SU-DHL-6 (cell line): ENCODE measurements around the gene FIGN.

Source experiments
- H2AFZ ChIP-seq: fragments of 200-600 bp; sonication (generic); 2 replicates; pipeline ENCODE4 v1.6.1; 2014; ENCODE audit warnings: low read depth, mild to moderate bottlenecking, moderate library complexity, mixed read lengths, antibody characterized with exemption, low read length; ENCODE audit not compliant: severe bottlenecking
- H3F3A ChIP-seq: fragments of 200-600 bp; shearing (Covaris generic); 2 replicates; pipeline ENCODE4 v1.6.0; 2016; ENCODE audit warnings: antibody characterized with exemption, mild to moderate bottlenecking; ENCODE audit not compliant: insufficient read depth
- H3K27ac ChIP-seq: fragments of 200-600 bp; sonication (generic); 2 replicates; pipeline ENCODE4 v1.5.1; 2016; ENCODE audit warnings: low read depth, mild to moderate bottlenecking, low read length, moderate library complexity, mixed read lengths
- H3K27me3 ChIP-seq: fragments of 200-600 bp; sonication (generic), shearing (Covaris generic); 2 replicates; pipeline ENCODE4 v1.6.0; 2014; ENCODE audit warnings: mild to moderate bottlenecking, low read length
- H3K36me3 ChIP-seq: fragments of 200-600 bp; sonication (generic); 2 replicates; pipeline ENCODE4 v1.6.1; 2014; ENCODE audit warnings: mild to moderate bottlenecking, low read length, mixed read lengths
- H3K4me2 ChIP-seq: fragments of 300-600, 200-600 bp; shearing (Covaris generic), sonication (generic); 2 replicates; pipeline ENCODE4 v1.6.0; 2014; ENCODE audit warnings: low read length, low read depth, mild to moderate bottlenecking; ENCODE audit not compliant: poor library complexity, severe bottlenecking
- H3K4me3 ChIP-seq: fragments of 200-600 bp; sonication (generic); 2 replicates; pipeline ENCODE4 v1.5.1; 2014; ENCODE audit warnings: antibody characterized with exemption, low read length, mild to moderate bottlenecking, mixed read lengths; ENCODE audit not compliant: insufficient read depth, poor library complexity, severe bottlenecking
- H3K79me2 ChIP-seq: fragments of 200-600 bp; sonication (generic); 2 replicates; pipeline ENCODE4 v1.6.1; 2014; ENCODE audit warnings: mild to moderate bottlenecking, low read length, moderate library complexity; ENCODE audit not compliant: insufficient read depth
- H3K9ac ChIP-seq: fragments of 200-600 bp; sonication (generic); 2 replicates; pipeline ENCODE4 v1.7.0; 2014; ENCODE audit warnings: mild to moderate bottlenecking, low read length
- H3K9me2 ChIP-seq: fragments of 200-600 bp; sonication (generic); replicated peaks from 2 replicates; pipeline ENCODE4 v1.6.1; 2014; ENCODE audit warnings: low read length; ENCODE audit not compliant: insufficient read depth
- H3K9me3 ChIP-seq: fragments of 200-600 bp; sonication (generic); 2 replicates; pipeline ENCODE4 v1.6.1; 2014; ENCODE audit warnings: low read length, mixed read lengths; ENCODE audit not compliant: insufficient read depth
- H4K20me1 ChIP-seq: fragments of 200-600 bp; sonication (generic); 2 replicates; pipeline ENCODE4 v1.6.1; 2014; ENCODE audit warnings: low read depth, mild to moderate bottlenecking, antibody characterized with exemption, low read length, moderate library complexity, mixed read lengths
- CTCF ChIP-seq: fragments of 200-600 bp; sonication (generic); IDR thresholded peaks from one replicate; pipeline ENCODE4 v1.5.1; 2017; ENCODE audit warnings: antibody characterized with exemption, mild to moderate bottlenecking, low read length, moderate library complexity; ENCODE audit not compliant: insufficient read depth, poor library complexity, severe bottlenecking
- EZH2phosphoT487 ChIP-seq: fragments of 200-600 bp; sonication (generic), shearing (Covaris generic); conservative IDR thresholded peaks from 2 replicates; pipeline ENCODE4 v1.6.1; 2018; ENCODE audit warnings: mild to moderate bottlenecking, antibody characterized with exemption, low read length, moderate library complexity, mixed read lengths

FIGN gene

GRCh38 chr2:163605779-163606178 is 130.0 kb downstream of the FIGN start:
- no peaks in the 10 kb centered on the region for H3K36me3 ChIP-seq
- no peak overlapping the region for H3K9ac ChIP-seq
- TF ChIP-seq CTCF, result no peak
- no peak for TF ChIP-seq EZH2phosphoT487
- H3F3A ChIP-seq, result no peaks in the 10 kb centered on the region
- no peaks in the 10 kb centered on the region for H4K20me1 ChIP-seq
- H3K9me2 ChIP-seq, result no peaks in the 10 kb centered on the region
- no peak overlapping the region for H3K27ac ChIP-seq
- no peaks in the 10 kb centered on the region for H3K79me2 ChIP-seq
- no peaks in the 10 kb centered on the region for H3K27me3 ChIP-seq
- H2AFZ ChIP-seq, result no peak overlapping the region
- no peak overlapping the region for H3K4me2 ChIP-seq
- H3K4me3 ChIP-seq, result no peak overlapping the region
- H3K9me3 ChIP-seq, result no peaks in the 10 kb centered on the region

- no peak overlapping the region for H2AFZ ChIP-seq
- no peak overlapping the region for H3K4me3 ChIP-seq
- H3K79me2 ChIP-seq, result no peaks in the 10 kb centered on the region
- no peak overlapping the region for H3K9ac ChIP-seq
- H3K27me3 ChIP-seq, result no peaks in the 10 kb centered on the region
- TF ChIP-seq CTCF (no peak), EZH2phosphoT487 (no peak)
- H3K4me2 ChIP-seq, result no peak overlapping the region
- H3K36me3 ChIP-seq, result no peaks in the 10 kb centered on the region
- H4K20me1 ChIP-seq, result no peaks in the 10 kb centered on the region
- no peaks in the 10 kb centered on the region for H3F3A ChIP-seq
- H3K9me2 ChIP-seq, result no peaks in the 10 kb centered on the region
- no peak overlapping the region for H3K27ac ChIP-seq
- no peaks in the 10 kb centered on the region for H3K9me3 ChIP-seq
Measured at GRCh38 chr2:163604941-163605555, 130.8 kb downstream of the FIGN start.

- Histone ChIP-seq H3K9me2 (no peaks in the 10 kb centered on the region), H2AFZ (no peak overlapping the region), H3K27ac (no peak overlapping the region), H3K36me3 (no peaks in the 10 kb centered on the region), H3K27me3 (no peaks in the 10 kb centered on the region), H4K20me1 (no peaks in the 10 kb centered on the region), H3K9me3 (no peaks in the 10 kb centered on the region), H3K4me2 (no peak overlapping the region), H3F3A (no peaks in the 10 kb centered on the region), H3K79me2 (no peaks in the 10 kb centered on the region), H3K4me3 (no peak overlapping the region), H3K9ac (no peak overlapping the region)
- no peak for TF ChIP-seq CTCF
- no peak for TF ChIP-seq EZH2phosphoT487
Measured at GRCh38 chr2:163602196-163602595, 133.6 kb downstream of the FIGN start.
